T-helper 2 cell treated with Interferon-gamma antibody and Interleukin-4, amounts not matched to agents 5 μg/mL and 100 μg/mL, for 36 hours (primary cell): ENCODE results near the gene UBE2H.

Source experiments
- DNase-seq: peaks from one replicate; pipeline ENCODE4 v3.0.0; 2021; ENCODE audit warnings: low spot score
- H3K27ac Mint-ChIP-seq: one replicate; pipeline ENCODE4 v1.8.0; 2021; ENCODE audit warnings: mild to moderate bottlenecking, mixed read lengths
- H3K27me3 Mint-ChIP-seq: one replicate; pipeline ENCODE4 v1.8.0; 2021; ENCODE audit warnings: low read depth, mixed read lengths
- H3K36me3 Mint-ChIP-seq: one replicate; pipeline ENCODE4 v1.8.0; 2021; ENCODE audit warnings: low read depth, mixed read lengths
- H3K4me1 Mint-ChIP-seq: one replicate; pipeline ENCODE4 v1.8.0; 2021; ENCODE audit warnings: low read depth, mixed read lengths
- H3K4me3 Mint-ChIP-seq: one replicate; pipeline ENCODE4 v1.8.0; 2022; ENCODE audit warnings: mild to moderate bottlenecking, moderate library complexity, mixed read lengths
- H3K9me3 Mint-ChIP-seq: one replicate; pipeline ENCODE4 v1.8.0; 2021; ENCODE audit warnings: mixed read lengths

UBE2H gene

DNA sequence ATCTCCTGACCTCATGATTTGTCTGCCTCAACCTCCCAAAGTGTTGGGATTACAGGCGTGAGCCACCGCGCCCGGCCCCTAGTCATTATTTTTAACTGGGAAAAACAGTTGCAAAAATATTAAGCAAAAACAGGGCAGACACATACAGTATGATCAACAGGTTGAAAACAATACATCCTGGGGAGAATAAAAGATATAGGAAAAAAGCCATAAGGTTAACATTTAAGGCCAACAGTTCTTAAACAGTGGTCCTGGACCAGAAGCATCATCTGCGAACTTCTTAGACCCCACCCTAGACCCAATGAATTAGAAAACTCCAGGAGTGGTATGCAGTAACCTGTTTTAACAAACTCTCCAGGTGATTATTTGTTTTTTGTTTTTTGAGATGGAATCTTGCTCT, 6.5 kb downstream of the UBE2H start:
- no peak overlapping the region for H3K27ac Mint-ChIP-seq
- H3K4me1 Mint-ChIP-seq: peaks cover 4% of the 10 kb centered on the region
- peaks cover 3% of the 10 kb centered on the region for H3K36me3 Mint-ChIP-seq
- H3K9me3 Mint-ChIP-seq: no peaks in the 10 kb centered on the region
- no peaks in the 10 kb centered on the region for H3K27me3 Mint-ChIP-seq
- DNase-seq: no peak
- H3K4me3 Mint-ChIP-seq: no peak overlapping the region

DNA sequence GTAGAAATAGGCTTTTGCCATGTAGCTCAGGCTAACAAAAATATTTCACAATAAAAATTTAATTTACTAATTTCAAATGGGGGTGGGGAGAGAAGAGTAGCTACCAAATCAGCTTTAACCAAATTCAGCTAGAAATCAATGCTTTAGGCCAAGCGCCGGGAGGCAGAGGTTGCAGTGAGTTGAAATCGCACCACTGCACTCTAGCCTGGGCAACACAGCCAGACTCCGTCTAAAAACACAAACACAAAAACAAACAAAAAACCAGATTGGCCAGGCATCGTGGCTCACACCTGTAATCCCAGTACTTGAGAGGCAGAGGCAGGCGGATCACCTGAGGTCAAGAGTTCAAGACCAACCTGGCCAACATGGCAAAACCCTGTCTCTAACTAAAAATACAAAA, 9.4 kb downstream of the UBE2H start:
- Mint-ChIP-seq H3K36me3 (peaks cover 3% of the 10 kb centered on the region), H3K27ac (no peak overlapping the region), H3K27me3 (no peaks in the 10 kb centered on the region), H3K9me3 (no peaks in the 10 kb centered on the region), H3K4me1 (peaks cover 4% of the 10 kb centered on the region), H3K4me3 (no peak overlapping the region)
- no peak for DNase-seq

DNA sequence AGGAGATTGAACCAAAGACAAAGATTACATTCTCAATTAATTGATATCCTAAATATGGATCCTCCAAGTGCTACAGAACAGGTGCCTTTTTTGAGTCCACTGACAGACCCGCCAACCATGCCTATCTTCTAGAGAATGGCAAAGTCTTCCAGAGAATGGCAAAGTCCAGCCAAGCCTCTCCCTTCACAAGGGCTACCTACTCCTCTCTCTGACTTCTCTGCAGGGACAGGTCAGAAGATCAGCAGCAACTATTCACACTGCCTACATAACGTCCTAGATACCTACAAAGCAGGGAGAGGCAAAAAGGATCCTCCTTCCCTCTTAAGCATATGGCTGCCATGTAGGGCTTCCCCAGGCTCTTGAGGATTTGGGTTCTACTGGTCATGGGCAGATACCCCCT, 12.4 kb downstream of the UBE2H start:
- Mint-ChIP-seq H3K27ac (no peak overlapping the region), H3K27me3 (no peaks in the 10 kb centered on the region), H3K4me1 (no peaks in the 10 kb centered on the region), H3K9me3 (no peaks in the 10 kb centered on the region), H3K4me3 (no peak overlapping the region), H3K36me3 (peaks cover 3% of the 10 kb centered on the region)
- no peak for DNase-seq

DNA sequence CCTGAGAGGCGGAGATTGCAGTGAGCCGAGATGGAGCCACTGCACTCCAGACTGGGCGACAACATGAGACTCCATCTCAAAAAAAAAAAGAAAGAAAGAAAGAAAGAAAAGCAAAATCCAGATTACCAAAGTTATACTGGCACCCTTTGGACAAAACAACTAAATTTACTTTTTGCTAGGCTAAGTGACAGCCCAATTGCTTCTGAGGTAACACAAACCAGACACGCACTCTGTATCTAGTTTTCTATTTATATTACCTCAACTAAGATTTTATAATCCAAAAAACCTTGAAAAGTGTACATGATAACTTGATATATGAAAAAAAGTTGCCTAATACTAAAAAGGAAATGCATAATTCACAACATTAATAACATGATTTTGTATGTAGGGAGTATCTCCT, 12.9 kb downstream of the UBE2H start:
- no peaks in the 10 kb centered on the region for H3K9me3 Mint-ChIP-seq
- H3K27me3 Mint-ChIP-seq: no peaks in the 10 kb centered on the region
- peaks cover 3% of the 10 kb centered on the region for H3K36me3 Mint-ChIP-seq
- no peaks in the 10 kb centered on the region for H3K4me1 Mint-ChIP-seq
- no peak overlapping the region for H3K27ac Mint-ChIP-seq
- DNase-seq: no peak
- H3K4me3 Mint-ChIP-seq: no peak overlapping the region

DNA sequence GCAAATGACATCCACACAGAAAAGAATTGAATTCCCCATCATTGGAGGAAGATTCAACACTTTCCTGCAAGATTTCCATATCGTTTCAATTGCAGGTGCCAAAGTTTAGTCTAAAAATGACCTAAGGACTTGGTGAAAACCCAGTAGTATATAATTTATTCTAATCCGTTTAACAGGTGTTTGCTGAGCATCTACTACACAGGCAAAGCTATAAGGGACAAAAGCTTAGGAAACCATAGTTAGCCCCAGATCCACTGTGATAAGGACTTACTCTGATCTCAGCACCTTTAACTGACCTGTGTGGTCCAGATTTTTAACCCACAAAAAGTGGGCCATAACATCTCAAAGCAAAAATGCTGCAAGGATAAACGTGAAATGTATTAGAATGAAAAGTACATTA, 19.1 kb downstream of the UBE2H start:
- no peaks in the 10 kb centered on the region for H3K4me1 Mint-ChIP-seq
- H3K9me3 Mint-ChIP-seq: no peaks in the 10 kb centered on the region
- no peaks in the 10 kb centered on the region for H3K27me3 Mint-ChIP-seq
- H3K27ac Mint-ChIP-seq: no peak overlapping the region
- no peak for DNase-seq
- H3K4me3 Mint-ChIP-seq: no peak overlapping the region
- peaks cover 3% of the 10 kb centered on the region for H3K36me3 Mint-ChIP-seq

DNA sequence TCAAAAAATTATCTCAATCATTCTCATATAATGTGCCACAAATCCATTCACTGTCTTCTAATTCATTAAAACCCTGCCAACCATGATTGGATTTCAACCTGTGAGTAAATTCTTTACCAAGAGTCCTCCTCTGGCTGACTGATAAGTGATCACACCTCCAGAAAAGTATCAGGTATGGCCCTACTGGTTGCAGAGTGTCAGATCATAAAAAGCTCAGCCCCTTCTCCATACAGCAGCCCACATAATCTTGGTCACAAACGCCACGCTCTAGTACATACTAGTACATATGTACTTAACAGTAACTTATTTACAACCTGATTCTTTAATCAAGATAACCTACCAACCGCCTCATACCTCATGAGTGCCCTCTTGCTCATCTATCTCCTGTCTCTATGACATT, 26.1 kb downstream of the UBE2H start:
- no peak overlapping the region for H3K4me3 Mint-ChIP-seq
- H3K4me1 Mint-ChIP-seq: peaks cover 9% of the 10 kb centered on the region
- peaks cover 8% of the 10 kb centered on the region for H3K36me3 Mint-ChIP-seq
- no peaks in the 10 kb centered on the region for H3K9me3 Mint-ChIP-seq
- H3K27me3 Mint-ChIP-seq: no peaks in the 10 kb centered on the region
- no peak for DNase-seq
- no peak overlapping the region for H3K27ac Mint-ChIP-seq

DNA sequence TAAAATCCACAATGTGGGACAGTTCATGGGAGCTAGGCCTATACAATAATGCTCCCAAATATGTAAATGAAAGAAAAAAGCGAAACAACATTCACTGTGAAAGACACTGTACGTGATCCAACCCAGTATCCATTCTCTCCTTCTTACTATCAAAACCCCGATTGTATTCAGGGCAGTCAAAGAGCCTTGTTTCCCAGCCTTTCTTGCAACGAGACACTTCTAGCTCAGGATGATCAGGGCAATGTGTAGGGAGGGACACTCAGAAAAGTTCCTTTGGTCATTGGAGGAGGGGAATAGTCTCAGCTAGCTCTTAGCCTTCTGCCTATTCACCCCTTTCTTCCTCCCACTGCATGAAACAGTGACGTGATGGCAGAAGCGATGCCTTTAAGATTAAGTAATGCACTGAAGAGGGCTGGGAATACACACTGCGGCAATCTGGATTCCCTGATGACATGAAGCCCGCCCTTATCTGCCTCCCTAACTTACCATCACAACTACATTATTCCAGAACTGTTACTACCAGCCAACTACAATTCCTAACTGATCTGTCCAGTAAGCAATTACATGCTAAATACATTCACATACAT, 27.3 kb downstream of the UBE2H start:
- DNase-seq: no peak
- no peak overlapping the region for H3K27ac Mint-ChIP-seq
- H3K4me1 Mint-ChIP-seq: peaks cover 9% of the 10 kb centered on the region
- H3K4me3 Mint-ChIP-seq: no peak overlapping the region
- peaks cover 8% of the 10 kb centered on the region for H3K36me3 Mint-ChIP-seq
- H3K9me3 Mint-ChIP-seq: no peaks in the 10 kb centered on the region
- H3K27me3 Mint-ChIP-seq: no peaks in the 10 kb centered on the region

DNA sequence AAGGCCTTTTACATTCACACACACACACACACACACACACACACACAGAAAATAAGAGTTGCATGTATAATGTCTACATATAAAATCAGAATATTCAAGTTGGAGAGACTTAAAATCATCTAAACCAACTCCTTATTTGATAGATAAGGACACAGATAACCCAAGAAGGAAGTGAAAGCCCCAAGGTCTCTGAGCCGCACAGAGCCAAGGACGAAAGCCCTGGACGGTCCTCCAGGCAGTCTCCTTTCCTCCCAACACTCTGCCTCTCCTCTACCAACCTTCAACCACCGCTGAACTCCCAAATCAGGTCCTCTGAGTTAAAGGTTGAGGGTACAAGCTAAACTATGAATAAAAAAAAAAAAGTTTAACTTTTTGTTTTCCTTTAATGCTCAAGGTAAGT, 28.2 kb downstream of the UBE2H start:
- H3K9me3 Mint-ChIP-seq: no peaks in the 10 kb centered on the region
- H3K27me3 Mint-ChIP-seq: no peaks in the 10 kb centered on the region
- H3K36me3 Mint-ChIP-seq: peaks cover 8% of the 10 kb centered on the region
- no peak overlapping the region for H3K27ac Mint-ChIP-seq
- no peak for DNase-seq
- H3K4me1 Mint-ChIP-seq: peaks cover 9% of the 10 kb centered on the region
- H3K4me3 Mint-ChIP-seq: no peak overlapping the region

DNA sequence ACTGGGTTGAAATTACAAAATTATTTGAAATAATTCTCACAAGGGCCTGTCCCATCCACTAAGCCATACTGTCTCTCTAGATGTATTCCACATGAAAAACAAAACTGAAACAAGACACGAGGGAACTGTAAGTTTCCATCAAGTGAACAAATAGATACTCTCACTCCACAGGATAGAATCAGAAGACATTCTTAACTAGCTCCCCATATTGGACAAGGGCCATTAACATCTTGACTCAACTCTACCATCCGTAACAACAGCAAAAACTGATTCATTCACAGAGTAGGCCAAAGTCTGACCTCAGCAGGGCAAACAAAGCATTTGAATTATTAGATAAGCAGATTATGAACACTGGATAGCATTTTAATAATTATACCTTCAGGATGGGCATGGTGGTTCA, 29.1 kb downstream of the UBE2H start:
- no peaks in the 10 kb centered on the region for H3K27me3 Mint-ChIP-seq
- no peaks in the 10 kb centered on the region for H3K9me3 Mint-ChIP-seq
- peaks cover 5% of the 10 kb centered on the region for H3K36me3 Mint-ChIP-seq
- H3K27ac Mint-ChIP-seq: no peak overlapping the region
- H3K4me1 Mint-ChIP-seq: peaks cover 9% of the 10 kb centered on the region
- DNase-seq: no peak
- no peak overlapping the region for H3K4me3 Mint-ChIP-seq

DNA sequence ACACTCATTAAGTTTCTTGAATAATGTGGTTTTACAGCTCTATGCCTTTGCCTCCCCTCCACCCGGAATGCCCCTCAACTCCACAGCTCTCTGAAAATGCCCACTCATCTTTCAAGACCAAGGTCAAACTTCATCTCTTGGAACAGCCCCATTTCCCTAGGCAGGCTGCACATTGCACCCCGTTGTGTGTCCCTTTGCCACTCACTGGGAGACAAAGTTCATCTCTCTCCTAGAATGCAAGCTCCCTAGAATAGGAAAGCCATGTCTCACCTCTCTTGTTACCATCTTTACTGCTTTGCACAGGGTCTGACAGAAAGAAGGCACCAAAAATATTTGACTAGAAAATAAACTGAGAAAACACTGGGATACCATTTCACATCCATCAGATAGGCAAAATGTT, 33.3 kb downstream of the UBE2H start:
- Mint-ChIP-seq H3K9me3 (no peaks in the 10 kb centered on the region), H3K4me3 (no peak overlapping the region), H3K4me1 (peaks cover 19% of the 10 kb centered on the region), H3K27ac (no peak overlapping the region), H3K27me3 (no peaks in the 10 kb centered on the region), H3K36me3 (peaks cover 2% of the 10 kb centered on the region)
- no peak for DNase-seq

DNA sequence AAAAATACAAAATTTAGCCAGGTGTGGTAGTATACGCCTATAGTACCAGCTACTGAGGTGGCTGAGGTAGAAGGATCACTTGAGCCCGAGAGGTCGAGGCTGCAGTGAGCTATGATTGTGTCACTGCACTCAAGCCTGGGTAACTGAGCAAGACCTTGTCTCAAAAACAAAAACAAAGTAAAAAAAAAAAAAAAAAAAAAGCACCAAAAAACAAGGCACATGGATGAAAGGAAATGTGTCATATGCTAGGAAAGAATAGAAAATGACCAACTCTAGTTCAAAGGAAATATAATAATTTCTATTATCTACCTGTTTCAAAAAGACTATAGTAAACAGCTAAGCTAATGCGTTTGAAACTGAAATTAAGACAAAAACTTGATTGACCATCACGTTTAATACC, 33.8 kb downstream of the UBE2H start:
- Mint-ChIP-seq H3K27me3 (no peaks in the 10 kb centered on the region), H3K4me3 (no peak overlapping the region), H3K4me1 (peaks cover 17% of the 10 kb centered on the region), H3K36me3 (peaks cover 2% of the 10 kb centered on the region), H3K9me3 (no peaks in the 10 kb centered on the region), H3K27ac (no peak overlapping the region)
- DNase-seq: no peak

DNA sequence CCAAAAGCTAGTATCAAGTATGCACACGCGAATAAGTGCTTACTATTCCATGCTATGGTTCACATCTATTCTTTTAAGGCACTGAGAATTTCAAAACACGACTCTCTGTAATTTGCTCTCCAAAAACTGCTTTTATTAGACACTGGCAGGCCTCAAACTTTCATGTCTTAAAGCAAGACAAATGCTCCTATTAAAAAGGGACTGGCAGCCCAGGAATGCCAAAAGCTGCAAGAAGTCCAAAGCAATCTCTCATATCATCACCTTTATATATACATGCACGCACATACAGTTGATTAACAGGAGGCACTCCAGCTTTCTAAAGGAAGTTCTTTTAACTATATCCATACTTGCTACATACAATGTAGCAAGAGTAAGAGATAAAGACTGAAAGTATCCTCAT, 34.8 kb downstream of the UBE2H start:
- Mint-ChIP-seq H3K4me3 (no peak overlapping the region), H3K27ac (no peak overlapping the region), H3K4me1 (peaks cover 13% of the 10 kb centered on the region), H3K9me3 (no peaks in the 10 kb centered on the region), H3K27me3 (no peaks in the 10 kb centered on the region), H3K36me3 (no peaks in the 10 kb centered on the region)
- DNase-seq: no peak

DNA sequence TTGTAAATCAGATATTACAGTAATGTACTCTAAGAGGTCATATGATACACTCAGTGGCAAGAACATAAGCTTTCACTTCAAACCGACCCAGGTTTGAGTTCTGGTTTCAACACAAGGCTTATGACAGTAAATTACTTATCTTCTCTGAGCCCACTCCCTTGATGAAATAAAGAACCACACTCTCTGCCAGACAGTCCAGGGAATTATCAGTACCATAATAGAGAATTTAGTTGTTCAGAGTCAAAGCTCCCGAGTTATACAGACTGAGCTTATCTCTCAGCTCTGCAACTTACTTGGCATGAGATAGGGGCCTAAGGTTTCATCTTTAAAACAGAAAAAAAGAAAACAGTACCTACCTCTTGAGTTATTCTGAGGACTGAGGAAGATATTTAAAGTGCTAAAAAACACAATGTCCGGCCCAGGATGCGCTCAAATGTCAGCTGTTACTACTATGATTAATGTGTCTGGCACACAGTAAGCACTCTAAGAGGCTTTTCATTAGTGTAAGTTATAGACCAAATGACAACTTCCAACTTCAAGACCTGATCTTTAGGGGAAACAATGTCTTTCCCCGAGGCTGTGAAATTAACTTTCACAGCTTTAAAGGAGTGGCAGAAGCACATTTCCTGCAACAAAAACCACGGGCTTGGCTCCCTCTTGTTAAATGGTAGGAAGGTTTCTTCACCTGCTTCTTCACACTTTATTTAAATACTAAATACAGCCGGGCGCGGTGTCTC, 38.1 kb downstream of the UBE2H start:
- no peak for DNase-seq
- H3K27me3 Mint-ChIP-seq: no peaks in the 10 kb centered on the region
- H3K4me1 Mint-ChIP-seq: peaks cover 14% of the 10 kb centered on the region
- no peaks in the 10 kb centered on the region for H3K9me3 Mint-ChIP-seq
- no peak overlapping the region for H3K27ac Mint-ChIP-seq
- no peak overlapping the region for H3K4me3 Mint-ChIP-seq
- H3K36me3 Mint-ChIP-seq: peaks cover 5% of the 10 kb centered on the region

DNA sequence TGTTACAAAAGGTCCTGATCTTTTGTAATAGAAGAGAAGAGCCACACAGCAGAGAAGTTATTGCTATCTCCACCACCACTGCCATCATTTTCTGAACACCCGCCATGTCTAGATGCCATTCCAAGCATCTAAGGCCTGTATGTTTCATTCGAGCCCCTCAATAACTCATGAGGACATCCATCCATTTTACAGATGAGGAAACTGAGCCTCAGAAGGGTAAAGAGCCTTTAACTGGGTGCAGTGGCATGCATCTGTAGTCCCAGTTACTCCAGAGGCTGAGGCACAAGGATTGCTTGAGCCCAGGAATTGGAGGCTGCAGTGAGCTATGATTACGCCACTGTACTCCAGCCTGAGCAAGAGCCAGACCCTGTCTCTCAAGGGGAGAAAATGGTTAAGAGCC, 39.3 kb downstream of the UBE2H start:
- Mint-ChIP-seq H3K4me3 (no peak overlapping the region), H3K4me1 (peaks cover 17% of the 10 kb centered on the region), H3K9me3 (no peaks in the 10 kb centered on the region), H3K27me3 (no peaks in the 10 kb centered on the region), H3K36me3 (peaks cover 10% of the 10 kb centered on the region), H3K27ac (no peak overlapping the region)
- DNase-seq: no peak

DNA sequence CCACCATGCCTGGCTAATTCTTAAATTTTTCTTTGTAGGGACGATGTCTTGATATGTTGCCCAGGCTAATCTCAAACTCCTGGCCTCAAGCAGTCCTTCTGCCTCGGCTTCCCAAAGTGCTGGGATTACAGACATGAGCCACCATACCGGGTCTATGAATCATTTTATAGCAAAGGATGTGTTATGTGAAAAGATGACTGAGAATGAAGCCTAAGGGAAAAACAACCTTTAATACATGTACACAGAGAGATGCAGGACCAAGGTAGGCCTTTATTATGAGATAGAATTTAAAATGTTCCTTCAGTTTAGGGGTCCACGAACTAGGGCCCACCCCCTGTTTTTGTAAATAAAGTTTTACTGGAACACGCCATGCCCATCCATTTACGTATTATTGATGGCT, 41.0 kb downstream of the UBE2H start:
- no peak for DNase-seq
- Mint-ChIP-seq H3K4me3 (no peak overlapping the region), H3K9me3 (peaks cover 7% of the 10 kb centered on the region), H3K27me3 (no peaks in the 10 kb centered on the region), H3K27ac (no peak overlapping the region), H3K4me1 (peaks cover 29% of the 10 kb centered on the region), H3K36me3 (peaks cover 17% of the 10 kb centered on the region)
